ENCODE data around the gene CYS1. TPM values are rescaled to one million over a fixed set of nuclear protein-coding genes. Genes with fewer than 3 reads are reported as not detected.

The CYS1 gene
- total and polyA plus RNA-seq, 2 of the 13 experiments (the other 11 are each of a cell fraction or from before 2014, with no cell fraction given), result 0.04 TPM; not detected in 1

DNA sequence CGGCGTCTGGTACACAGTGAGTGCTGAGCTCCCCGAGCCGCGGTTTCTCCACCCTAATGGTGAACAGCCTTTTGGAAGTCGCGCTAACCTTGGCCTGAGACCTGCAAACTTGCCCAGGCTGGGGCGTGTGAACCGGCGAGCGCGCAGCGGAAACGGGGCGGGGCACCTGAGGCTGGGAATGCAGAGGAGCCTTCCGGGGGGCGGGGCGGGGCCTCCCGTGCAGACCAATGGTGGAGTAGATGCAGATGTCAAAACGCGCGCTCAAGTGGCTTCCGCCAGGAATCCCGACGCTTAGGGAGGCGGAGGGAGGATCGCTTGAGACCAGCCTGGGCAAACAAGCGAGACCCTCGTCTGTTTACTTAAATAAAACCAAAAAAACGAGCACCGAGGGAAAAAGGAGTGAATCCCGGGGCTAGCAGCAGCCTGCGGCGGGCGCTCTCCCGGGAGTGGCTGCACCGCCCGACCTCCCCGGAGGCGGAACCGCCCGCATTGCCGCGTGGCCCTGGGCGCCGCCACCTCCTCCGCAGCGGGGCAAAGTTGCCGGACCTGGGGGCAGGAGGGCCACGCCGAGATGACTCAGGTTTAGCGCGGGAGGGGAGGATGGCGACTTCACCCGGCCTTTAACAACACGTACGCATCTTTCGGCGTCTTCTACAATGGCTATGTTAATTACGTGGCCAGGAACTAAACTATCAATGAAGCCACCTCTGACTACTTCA lies 40.1 kb upstream of the CYS1 start (continued):
- TF ChIP-seq, protein P1, sequence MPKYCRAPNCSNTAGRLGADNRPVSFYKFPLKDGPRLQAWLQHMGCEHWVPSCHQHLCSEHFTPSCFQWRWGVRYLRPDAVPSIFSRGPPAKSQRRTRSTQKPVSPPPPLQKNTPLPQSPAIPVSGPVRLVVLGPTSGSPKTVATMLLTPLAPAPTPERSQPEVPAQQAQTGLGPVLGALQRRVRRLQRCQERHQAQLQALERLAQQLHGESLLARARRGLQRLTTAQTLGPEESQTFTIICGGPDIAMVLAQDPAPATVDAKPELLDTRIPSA (CRISPR knock-in tag; IDR thresholded peaks at IDR 0.05; ENCODE audit: borderline replicate concordance), result no peak
- TF ChIP-seq, protein P2, sequence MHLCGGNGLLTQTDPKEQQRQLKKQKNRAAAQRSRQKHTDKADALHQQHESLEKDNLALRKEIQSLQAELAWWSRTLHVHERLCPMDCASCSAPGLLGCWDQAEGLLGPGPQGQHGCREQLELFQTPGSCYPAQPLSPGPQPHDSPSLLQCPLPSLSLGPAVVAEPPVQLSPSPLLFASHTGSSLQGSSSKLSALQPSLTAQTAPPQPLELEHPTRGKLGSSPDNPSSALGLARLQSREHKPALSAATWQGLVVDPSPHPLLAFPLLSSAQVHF (CRISPR knock-in tag; IDR thresholded peaks at IDR 0.05), result peak; percentile 89; the same call in 1 of the 2 replicates
- TF ChIP-seq REPIN1 (CRISPR knock-in tag; IDR thresholded peaks at IDR 0.05; ENCODE audit: borderline replicate concordance, low read depth), result peak; percentile 80
- no peak; the same call in 1 of the 2 replicates for TF ChIP-seq ZNF724P (CRISPR knock-in tag; IDR thresholded peaks at IDR 0.05; ENCODE audit: borderline replicate concordance)
- TF ChIP-seq SP2 (CRISPR knock-in tag; IDR thresholded peaks at IDR 0.05), result peak; percentile 75
- TF ChIP-seq ZNF75D (CRISPR knock-in tag; IDR thresholded peaks at IDR 0.05; ENCODE audit: borderline replicate concordance), result no peak; the same call in 1 of the 2 replicates
- TF ChIP-seq, protein P3, sequence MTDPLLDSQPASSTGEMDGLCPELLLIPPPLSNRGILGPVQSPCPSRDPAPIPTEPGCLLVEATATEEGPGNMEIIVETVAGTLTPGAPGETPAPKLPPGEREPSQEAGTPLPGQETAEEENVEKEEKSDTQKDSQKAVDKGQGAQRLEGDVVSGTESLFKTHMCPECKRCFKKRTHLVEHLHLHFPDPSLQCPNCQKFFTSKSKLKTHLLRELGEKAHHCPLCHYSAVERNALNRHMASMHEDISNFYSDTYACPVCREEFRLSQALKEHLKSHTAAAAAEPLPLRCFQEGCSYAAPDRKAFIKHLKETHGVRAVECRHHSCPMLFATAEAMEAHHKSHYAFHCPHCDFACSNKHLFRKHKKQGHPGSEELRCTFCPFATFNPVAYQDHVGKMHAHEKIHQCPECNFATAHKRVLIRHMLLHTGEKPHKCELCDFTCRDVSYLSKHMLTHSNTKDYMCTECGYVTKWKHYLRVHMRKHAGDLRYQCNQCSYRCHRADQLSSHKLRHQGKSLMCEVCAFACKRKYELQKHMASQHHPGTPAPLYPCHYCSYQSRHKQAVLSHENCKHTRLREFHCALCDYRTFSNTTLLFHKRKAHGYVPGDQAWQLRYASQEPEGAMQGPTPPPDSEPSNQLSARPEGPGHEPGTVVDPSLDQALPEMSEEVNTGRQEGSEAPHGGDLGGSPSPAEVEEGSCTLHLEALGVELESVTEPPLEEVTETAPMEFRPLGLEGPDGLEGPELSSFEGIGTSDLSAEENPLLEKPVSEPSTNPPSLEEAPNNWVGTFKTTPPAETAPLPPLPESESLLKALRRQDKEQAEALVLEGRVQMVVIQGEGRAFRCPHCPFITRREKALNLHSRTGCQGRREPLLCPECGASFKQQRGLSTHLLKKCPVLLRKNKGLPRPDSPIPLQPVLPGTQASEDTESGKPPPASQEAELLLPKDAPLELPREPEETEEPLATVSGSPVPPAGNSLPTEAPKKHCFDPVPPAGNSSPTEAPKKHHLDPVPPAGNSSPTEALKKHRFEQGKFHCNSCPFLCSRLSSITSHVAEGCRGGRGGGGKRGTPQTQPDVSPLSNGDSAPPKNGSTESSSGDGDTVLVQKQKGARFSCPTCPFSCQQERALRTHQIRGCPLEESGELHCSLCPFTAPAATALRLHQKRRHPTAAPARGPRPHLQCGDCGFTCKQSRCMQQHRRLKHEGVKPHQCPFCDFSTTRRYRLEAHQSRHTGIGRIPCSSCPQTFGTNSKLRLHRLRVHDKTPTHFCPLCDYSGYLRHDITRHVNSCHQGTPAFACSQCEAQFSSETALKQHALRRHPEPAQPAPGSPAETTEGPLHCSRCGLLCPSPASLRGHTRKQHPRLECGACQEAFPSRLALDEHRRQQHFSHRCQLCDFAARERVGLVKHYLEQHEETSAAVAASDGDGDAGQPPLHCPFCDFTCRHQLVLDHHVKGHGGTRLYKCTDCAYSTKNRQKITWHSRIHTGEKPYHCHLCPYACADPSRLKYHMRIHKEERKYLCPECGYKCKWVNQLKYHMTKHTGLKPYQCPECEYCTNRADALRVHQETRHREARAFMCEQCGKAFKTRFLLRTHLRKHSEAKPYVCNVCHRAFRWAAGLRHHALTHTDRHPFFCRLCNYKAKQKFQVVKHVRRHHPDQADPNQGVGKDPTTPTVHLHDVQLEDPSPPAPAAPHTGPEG (CRISPR knock-in tag; IDR thresholded peaks at IDR 0.05), result peak; percentile 96
- TF ChIP-seq, protein P4, sequence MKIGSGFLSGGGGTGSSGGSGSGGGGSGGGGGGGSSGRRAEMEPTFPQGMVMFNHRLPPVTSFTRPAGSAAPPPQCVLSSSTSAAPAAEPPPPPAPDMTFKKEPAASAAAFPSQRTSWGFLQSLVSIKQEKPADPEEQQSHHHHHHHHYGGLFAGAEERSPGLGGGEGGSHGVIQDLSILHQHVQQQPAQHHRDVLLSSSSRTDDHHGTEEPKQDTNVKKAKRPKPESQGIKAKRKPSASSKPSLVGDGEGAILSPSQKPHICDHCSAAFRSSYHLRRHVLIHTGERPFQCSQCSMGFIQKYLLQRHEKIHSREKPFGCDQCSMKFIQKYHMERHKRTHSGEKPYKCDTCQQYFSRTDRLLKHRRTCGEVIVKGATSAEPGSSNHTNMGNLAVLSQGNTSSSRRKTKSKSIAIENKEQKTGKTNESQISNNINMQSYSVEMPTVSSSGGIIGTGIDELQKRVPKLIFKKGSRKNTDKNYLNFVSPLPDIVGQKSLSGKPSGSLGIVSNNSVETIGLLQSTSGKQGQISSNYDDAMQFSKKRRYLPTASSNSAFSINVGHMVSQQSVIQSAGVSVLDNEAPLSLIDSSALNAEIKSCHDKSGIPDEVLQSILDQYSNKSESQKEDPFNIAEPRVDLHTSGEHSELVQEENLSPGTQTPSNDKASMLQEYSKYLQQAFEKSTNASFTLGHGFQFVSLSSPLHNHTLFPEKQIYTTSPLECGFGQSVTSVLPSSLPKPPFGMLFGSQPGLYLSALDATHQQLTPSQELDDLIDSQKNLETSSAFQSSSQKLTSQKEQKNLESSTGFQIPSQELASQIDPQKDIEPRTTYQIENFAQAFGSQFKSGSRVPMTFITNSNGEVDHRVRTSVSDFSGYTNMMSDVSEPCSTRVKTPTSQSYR (CRISPR knock-in tag; IDR thresholded peaks at IDR 0.05; ENCODE audit: borderline replicate concordance), result peak; percentile 67; the same call in 1 of the 2 replicates
- TF ChIP-seq NFKBIZ (CRISPR knock-in tag; IDR thresholded peaks at IDR 0.05), result peak; percentile 58; the same call in 1 of the 2 replicates
- peak; percentile 74 for TF ChIP-seq ZBTB7A (CRISPR knock-in tag; IDR thresholded peaks at IDR 0.05)
- TF ChIP-seq, protein P5, sequence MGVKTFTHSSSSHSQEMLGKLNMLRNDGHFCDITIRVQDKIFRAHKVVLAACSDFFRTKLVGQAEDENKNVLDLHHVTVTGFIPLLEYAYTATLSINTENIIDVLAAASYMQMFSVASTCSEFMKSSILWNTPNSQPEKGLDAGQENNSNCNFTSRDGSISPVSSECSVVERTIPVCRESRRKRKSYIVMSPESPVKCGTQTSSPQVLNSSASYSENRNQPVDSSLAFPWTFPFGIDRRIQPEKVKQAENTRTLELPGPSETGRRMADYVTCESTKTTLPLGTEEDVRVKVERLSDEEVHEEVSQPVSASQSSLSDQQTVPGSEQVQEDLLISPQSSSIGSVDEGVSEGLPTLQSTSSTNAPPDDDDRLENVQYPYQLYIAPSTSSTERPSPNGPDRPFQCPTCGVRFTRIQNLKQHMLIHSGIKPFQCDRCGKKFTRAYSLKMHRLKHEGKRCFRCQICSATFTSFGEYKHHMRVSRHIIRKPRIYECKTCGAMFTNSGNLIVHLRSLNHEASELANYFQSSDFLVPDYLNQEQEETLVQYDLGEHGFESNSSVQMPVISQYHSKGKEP (CRISPR knock-in tag; IDR thresholded peaks at IDR 0.05), result peak; percentile 59; the same call in 1 of the 2 replicates
- TF ChIP-seq KLF6 (CRISPR knock-in tag; IDR thresholded peaks at IDR 0.05), result peak; percentile 77; the same call in 1 of the 2 replicates
- peak; percentile 89 for TF ChIP-seq RNF2 (conservative IDR thresholded peaks at IDR 0.05; ENCODE audit: low read depth)
- 0 out of 2 replicates have a peak, but pooled peaks have one; percentile 75 for TF ChIP-seq ZNF83 (CRISPR knock-in tag; IDR thresholded peaks at IDR 0.05; ENCODE audit: borderline replicate concordance)

Measured in HepG2 (cell line).